PC-3 (cell line): Measurements from ENCODE around the gene KLHDC8B.

Experiments used
- CTCF ChIP-seq: fragments of 300-600 bp; sonication (generic); conservative IDR thresholded peaks from 2 replicates; pipeline ENCODE4 v1.5.1; 2017; ENCODE audit warnings: antibody characterized with exemption, low read depth, mild to moderate bottlenecking, low read length
- EZH2 ChIP-seq: fragments of 300-600 bp; sonication (generic); IDR thresholded peaks from one replicate; pipeline ENCODE4 v1.6.1; 2017; ENCODE audit warnings: antibody characterized with exemption, mild to moderate bottlenecking, low read length; ENCODE audit not compliant: unreplicated experiment

DNA sequence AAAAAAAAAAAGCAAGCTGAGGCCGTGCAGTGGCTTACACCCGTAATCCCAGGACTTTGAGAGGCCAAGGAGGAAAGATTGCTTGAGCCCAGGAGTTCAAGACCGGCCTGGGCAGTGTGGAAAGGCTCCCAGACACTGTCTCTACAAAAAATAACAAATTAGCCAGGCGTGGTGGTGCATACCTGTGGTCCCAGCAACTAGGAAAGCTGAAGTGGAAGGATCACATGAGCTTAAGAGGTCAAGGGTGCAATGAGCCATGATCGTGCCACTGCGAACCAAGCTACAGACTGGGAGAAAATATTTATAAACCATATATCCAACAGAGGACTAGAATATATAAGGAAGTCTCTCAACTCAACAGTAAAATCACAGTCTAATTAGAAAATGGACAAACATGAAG is 10.0 kb downstream of the KLHDC8B start:
- TF ChIP-seq CTCF (no peak), EZH2 (no peak)
